Measurements from ENCODE around the gene DCST2. TPM values are rescaled to one million over a fixed set of nuclear protein-coding genes. Genes with fewer than 3 reads are reported as not detected.
A peak's percentile ranks its signal among the peaks of the same experiment; 100 is the strongest.
"Not testable (repeated sequence)": the region's sequence is repeated elsewhere in the genome, so short reads cannot be mapped to it uniquely, and the experiment has no call there.

The DCST2 gene
- total RNA-seq, 1 donor from 2014 or later: 0.64 TPM

- peaks cover 7% of the 10 kb centered on the region for H3K27me3 Mint-ChIP-seq (ENCODE audit: unreplicated experiment)
- H3K27ac Mint-ChIP-seq (ENCODE audit: unreplicated experiment): no peak overlapping the region
Observed at GRCh38 chr1:154996966-154997701, 36.4 kb downstream of the DCST2 start.

GRCh38 chr1:154995301-154995983 is 38.1 kb downstream of the DCST2 start:
- H3K36me3 Mint-ChIP-seq (ENCODE audit: unreplicated experiment); H3K9me3 Mint-ChIP-seq (ENCODE audit: unreplicated experiment); H3K4me3 Mint-ChIP-seq (ENCODE audit: unreplicated experiment); H3K4me1 Mint-ChIP-seq (ENCODE audit: low read depth, unreplicated experiment); H3K27me3 Mint-ChIP-seq (ENCODE audit: unreplicated experiment); H3K27ac Mint-ChIP-seq (ENCODE audit: unreplicated experiment): not testable (repeated sequence)
- peak; percentile 49 for TF ChIP-seq CTCF (IDR thresholded peaks at IDR 0.05; ENCODE audit: partially characterized antibody, unreplicated experiment)
- peak; percentile 63 for DNase-seq

More at GRCh38 chr1:154996966-154997701, 36.4 kb downstream of the DCST2 start:
- no peak for DNase-seq
- no peak overlapping the region for H3K4me3 Mint-ChIP-seq (ENCODE audit: unreplicated experiment)
- peaks cover 4% of the 10 kb centered on the region for H3K4me1 Mint-ChIP-seq (ENCODE audit: low read depth, unreplicated experiment)
- TF ChIP-seq CTCF (IDR thresholded peaks at IDR 0.05; ENCODE audit: partially characterized antibody, unreplicated experiment): no peak
- no peaks in the 10 kb centered on the region for H3K36me3 Mint-ChIP-seq (ENCODE audit: unreplicated experiment)
- H3K9me3 Mint-ChIP-seq (ENCODE audit: unreplicated experiment): peaks cover 5% of the 10 kb centered on the region

- H3K27ac Mint-ChIP-seq (ENCODE audit: unreplicated experiment): no peak overlapping the region
- DNase-seq: no peak
- no peak overlapping the region for H3K4me3 Mint-ChIP-seq (ENCODE audit: unreplicated experiment)
- no peaks in the 10 kb centered on the region for H3K36me3 Mint-ChIP-seq (ENCODE audit: unreplicated experiment)
- H3K4me1 Mint-ChIP-seq (ENCODE audit: low read depth, unreplicated experiment): peaks cover 4% of the 10 kb centered on the region
- peaks cover 5% of the 10 kb centered on the region for H3K27me3 Mint-ChIP-seq (ENCODE audit: unreplicated experiment)
- peaks cover 3% of the 10 kb centered on the region for H3K9me3 Mint-ChIP-seq (ENCODE audit: unreplicated experiment)
- no peak for TF ChIP-seq CTCF (IDR thresholded peaks at IDR 0.05; ENCODE audit: partially characterized antibody, unreplicated experiment)
Observed at GRCh38 chr1:154994591-154994990, 39.0 kb downstream of the DCST2 start.

GRCh38 chr1:154994269-154994587 is 39.4 kb downstream of the DCST2 start:
- H3K4me1 Mint-ChIP-seq (ENCODE audit: low read depth, unreplicated experiment): peaks cover 3% of the 10 kb centered on the region
- DNase-seq: no peak
- H3K9me3 Mint-ChIP-seq (ENCODE audit: unreplicated experiment): peaks cover 3% of the 10 kb centered on the region
- no peaks in the 10 kb centered on the region for H3K36me3 Mint-ChIP-seq (ENCODE audit: unreplicated experiment)
- no peak overlapping the region for H3K4me3 Mint-ChIP-seq (ENCODE audit: unreplicated experiment)
- no peak overlapping the region for H3K27ac Mint-ChIP-seq (ENCODE audit: unreplicated experiment)
- TF ChIP-seq CTCF (IDR thresholded peaks at IDR 0.05; ENCODE audit: partially characterized antibody, unreplicated experiment): no peak
- H3K27me3 Mint-ChIP-seq (ENCODE audit: unreplicated experiment): peaks cover 5% of the 10 kb centered on the region

Data from glutamatergic neuron (in vitro differentiated cells).